Activated T-helper 1 cell treated with anti-CD3 and anti-CD28 coated beads, Interleukin-2, amount 50 U/mL, for 16 hours (primary cell): ENCODE results near the gene SPOCK1.

Source experiments
- DNase-seq, 2 donors: peaks; one replicate each; pipeline ENCODE4 v3.0.0-alpha.2; 2020; ENCODE audit warnings: low read depth in 1 of 2, low spot score in 1 of 2

Gene SPOCK1

DNA sequence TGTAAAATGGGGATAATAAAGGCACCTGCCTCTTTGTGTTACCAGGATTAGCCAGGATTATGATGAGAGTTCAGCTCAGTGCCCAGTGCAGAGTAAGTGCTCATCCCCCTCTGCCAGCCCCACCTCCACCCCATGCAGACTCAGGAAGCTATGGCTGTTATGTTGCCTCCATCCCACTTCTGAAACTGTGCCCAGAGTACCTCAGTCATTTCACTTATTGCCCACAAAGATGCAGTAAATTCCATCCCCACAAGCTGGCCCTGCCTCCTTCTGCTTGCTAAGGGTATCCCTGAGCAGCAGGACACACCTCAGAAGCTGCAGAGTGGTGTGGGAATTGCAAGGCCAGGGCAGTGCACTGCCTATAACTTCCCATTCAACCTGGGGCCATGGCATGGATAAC lies 415.1 kb downstream of the SPOCK1 start:
- DNase-seq, result no peak

DNA sequence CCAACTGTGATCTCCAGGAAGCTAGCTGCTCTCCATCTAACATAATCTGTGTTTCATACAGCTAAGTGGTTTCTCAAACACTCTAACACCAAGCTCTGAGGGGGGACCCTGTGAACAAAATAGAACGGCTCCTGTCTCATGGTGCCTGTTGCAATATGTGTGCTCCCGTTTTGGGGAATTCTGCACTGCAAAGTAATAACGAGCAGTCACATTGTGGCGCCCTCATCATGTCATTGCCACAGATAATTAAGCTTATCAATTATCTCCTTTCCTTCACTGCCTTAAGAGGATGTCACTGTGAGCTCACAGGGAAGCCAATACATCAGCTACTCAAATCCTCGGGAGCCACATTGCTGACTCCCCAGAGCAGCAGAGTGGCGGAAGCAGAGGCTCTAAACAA lies 416.2 kb downstream of the SPOCK1 start:
- DNase-seq, result no peak

DNA sequence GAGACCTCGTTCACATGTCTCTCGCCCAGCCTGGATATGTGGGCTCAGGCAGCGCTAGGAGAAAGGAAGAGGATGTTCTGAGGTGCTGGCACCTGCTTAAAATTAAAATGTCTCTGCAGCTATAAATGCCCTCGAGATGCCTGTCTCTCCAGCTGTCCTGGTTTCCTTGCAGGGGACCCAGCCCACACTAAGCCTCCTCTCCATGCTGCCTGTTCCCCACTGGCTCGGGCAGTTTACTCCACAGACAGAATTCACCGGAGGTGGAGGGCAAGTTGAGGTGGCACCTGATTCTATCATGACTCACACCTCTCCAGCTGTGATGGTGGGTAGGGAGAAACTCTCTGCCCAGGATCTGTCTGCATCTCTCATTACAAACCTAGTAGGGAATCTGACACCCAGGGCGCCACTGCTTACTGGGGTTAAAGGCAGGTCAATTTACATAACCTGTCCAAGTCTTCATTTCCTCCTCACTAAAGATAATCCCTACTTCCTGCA lies 420.9 kb downstream of the SPOCK1 start:
- no peak for DNase-seq

DNA sequence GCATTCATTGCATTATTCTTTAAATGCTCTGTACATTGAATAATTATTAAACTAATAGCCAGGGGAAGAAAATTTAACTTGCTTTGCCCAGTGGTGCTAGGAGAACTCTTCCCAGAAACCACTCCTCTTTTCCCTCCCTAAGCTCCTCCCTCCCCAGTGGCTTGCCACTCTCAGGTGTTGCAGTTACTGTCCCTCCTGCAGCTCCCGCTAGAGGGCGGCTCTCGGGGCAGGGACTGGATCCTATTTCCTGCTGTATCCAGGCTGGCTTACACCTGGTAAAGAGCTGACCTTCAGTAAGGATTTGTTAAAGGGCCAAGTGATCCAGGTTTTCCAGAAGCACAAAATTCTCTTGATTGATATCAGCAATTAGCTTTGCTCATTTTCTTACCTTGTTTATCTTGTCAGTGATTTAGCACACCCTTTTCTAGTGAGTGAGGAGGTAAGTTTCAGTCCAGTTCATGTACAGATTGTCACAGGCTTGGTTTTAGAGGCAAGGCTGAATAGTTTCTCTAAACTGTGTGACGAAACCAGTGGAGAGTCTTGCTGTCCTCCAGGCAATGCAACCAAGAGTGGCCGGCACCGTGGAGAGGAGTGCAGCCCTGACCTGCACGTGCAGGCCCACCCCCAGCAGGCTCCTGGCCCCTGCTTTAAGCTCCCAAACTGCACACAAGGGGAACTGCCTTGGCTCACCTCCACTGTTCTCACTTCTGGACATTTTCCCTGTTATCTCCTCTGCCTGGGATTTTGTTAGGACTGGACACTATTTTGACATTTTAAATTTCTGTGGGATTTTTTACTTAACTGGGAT lies 423.8 kb downstream of the SPOCK1 start:
- DNase-seq, result no peak

DNA sequence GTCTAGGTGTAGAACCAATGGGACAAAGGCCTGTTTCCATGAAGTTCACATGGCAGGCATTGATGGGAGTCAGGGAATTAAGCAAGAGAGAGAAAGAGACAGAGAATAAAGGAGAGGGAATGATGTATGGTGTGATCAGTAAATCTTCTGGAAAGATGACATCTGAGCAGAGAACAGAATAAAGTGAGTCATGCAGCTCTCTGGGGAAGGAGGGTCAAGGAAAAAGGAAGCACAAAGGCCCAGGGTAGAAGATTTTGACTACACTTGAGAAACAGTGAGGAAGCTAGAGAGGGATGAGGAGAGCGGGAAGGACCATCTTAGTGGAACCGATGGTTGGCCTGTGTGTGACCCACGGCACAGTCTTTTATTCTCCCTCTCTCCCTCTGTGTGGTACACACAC lies 425.9 kb downstream of the SPOCK1 start:
- no peak for DNase-seq

DNA sequence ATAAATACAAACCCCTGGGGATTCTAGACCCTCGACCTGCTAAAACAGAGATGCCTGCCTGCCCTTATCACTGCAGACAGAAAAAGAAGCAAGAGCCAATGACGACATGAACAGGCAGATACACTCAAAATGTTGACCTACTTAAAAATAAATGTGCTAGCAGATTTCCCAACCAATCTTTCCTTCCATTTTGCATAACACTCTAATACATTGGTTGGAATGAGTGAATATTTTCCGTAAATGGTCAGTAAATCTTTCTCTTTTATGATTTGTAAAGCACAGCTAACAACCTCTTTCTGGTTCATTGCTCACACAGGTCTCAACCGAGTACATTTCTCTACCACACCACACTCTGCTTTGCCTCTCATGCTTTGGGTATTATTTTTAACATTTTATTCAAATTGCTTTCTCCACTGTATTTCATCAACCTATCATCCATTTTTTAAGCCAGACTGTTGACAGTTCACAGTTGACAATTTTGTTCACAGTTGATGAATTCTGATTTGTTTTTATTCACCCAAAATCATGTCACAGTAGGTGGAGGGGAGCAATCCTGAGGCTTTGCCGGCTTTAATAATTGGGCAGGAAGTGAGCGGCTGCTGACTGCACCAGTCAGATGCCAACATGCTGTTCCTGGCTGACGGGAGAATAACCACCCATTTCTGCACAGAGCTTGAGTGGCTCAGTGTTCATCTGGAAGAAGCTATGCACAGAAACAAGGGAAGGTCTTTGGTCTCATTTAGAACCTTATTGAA lies 426.6 kb downstream of the SPOCK1 start:
- DNase-seq, result no peak

DNA sequence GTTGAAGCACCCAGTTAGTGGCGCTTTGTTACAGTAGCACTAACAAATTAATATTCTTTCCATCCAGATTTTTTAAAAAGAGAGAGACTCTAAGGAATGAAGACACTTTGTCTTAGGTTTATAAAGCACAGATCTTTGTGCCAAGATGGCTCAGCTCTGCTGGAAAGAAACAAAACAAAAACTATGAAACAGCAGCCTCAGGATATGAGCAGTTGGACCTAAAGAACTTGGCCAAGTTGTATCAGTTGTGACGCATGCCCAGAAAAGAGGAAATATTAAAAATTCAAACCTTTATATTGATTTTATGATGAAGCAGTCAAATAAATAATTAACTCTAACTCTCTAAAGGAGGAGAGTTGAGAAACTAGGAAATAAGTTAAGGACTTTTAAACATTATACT lies 427.2 kb downstream of the SPOCK1 start:
- no peak for DNase-seq

DNA sequence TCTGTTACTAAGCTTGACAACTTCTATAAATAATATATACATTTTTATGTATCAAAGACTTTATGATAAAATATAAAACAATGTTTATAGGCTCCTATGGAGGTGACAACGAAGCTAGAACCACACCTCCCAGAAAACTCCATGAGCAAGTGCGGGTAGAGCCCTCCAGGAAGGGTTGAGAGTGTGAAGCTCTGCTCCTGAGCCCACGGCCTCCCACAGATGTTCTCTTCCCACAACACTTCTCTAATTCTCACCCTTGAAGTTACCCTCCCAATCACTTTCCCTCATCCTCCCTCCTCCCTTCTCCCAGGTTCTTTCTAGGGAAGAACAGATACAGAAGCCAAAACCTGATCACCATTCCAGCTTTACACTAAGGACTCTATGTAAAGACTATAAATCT lies 427.6 kb downstream of the SPOCK1 start:
- no peak for DNase-seq

DNA sequence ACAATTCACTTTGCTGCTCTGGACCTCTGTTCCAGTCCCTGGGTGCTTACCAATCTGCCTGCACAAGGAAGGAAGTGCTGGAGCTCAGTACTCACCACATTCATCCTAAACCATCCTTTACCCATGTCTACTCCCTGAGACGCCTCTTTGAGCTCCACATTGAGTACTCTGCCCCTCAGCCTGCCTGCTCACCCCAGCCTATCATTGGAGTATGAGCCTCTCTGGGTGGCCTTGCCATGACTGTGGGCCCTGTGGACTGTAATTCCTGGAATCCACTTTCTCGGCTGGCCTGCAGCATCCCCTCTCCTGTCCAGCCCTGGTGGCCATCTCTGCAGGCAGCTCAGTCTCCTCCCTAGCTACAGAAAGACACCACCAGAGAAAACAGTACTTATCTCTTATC lies 428.6 kb downstream of the SPOCK1 start:
- DNase-seq, result no peak

DNA sequence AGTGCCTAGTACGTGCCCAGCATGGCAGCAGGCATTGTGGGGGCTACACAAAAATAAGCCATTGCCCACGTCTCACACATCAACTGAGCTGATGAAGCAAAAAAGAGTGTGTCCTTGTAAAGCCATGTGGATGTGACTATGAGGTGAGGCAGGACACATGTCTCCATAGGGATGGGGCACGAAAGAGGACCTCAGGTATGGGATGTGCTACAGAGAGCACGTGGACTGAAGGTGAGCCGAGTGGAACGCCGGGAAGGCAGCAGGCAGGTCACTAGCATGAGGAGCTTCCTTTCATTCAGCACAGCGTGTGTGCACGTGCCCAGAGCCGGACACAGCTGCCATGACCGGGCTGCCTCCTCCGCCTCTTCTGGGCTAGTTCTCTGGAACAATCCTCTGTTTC lies 429.8 kb downstream of the SPOCK1 start:
- no peak for DNase-seq

DNA sequence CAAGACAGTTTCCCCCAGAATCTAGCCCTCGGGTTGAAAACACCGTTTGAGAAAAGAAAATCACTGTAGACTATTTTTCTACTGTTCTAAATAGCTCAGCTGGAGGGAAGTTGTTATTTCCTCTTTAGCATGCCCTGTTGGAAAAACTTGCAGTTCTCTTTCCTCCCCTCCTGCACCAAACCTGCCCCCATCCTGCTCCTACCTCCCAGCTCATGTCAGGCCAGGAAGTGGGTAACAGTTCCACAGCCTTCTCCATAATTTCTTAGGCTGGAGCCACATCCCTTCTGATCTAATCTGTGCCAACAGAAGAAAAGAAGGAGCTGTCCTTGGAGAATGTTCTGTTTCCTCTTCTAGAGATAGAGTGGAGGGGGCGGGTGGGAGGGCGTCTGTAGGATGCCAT lies 437.7 kb downstream of the SPOCK1 start:
- no peak for DNase-seq

DNA sequence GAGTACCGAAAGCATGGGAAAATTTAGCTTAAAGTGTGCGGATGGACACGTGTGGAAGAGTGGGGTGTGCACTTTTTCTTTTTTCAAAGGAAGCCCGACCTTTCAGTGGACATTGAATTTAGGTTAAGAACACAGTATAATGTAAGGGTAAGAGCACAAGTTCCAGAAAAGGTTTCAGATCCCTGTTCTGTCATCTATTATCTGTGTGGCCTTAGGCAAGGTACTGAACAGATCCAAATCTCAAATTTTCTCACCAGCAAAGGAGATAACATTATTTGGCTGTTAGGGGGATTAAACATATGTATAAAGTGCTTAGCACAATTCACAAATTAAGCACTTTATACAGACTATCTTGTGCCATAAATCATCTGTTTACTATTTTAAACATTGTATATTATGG lies 441.0 kb downstream of the SPOCK1 start:
- DNase-seq, result no peak

DNA sequence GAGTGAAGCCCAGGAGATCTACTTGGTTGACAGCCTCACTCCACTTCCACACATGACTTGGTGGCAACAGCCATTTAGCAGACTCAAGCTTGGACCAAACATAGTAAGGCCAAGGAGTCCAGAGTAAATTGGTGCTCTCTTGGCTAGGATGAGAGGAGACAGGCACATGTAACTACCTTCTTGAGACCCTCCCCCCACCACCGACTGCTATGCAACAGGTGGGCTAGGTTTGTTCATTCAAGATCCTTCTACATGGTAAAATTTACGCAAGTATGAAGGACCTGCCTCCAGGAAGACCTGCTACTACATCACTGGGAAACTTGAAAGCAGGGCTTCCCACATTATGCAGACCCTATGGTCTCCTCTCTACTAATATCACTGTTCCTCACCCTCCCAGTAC lies 442.4 kb downstream of the SPOCK1 start:
- DNase-seq, result no peak

DNA sequence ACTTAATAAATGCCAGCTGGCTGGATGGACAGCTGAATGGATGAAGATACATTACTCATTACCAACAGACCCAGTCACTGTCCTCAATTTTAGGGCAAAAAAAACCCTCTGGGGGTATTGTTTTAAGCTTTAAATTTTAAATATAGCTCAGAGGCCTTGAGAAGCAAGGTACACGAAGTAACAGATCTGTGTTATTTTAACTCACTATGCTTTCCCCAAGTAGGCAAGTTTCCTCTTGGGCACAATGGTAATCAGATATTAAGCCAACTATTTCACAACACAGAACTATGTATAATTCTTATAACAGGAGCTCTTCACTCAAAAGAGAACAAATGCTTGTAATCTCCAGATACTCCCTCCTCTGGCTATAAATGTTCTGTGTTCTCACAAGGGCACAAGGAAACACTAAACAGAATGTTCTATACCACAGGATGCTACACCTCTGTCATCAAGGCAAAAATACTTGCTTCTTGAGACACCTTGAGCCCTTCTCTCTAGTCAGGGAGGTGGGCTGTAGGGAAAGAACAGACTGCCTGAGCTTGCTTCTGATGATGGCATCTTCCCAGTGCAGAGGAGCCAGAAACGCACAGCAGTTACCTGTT lies 443.8 kb downstream of the SPOCK1 start:
- no peak for DNase-seq

DNA sequence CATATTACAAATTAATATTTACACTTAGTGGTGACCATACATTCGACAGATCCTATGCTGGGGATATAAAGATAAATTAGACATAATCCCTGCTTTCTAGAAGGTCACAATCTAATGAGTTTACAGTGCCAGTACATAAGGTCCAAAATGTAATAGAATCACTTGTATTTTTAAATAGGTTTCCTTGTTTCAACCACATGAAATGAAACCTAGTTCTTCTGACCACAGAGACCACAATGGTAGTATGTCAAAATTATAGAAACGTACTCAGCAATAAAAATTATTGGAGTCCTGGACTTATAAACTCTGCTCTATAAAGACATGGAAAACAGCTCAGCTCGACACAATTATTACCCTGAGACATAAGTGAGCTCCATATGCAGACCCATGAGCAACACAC lies 444.3 kb downstream of the SPOCK1 start:
- no peak for DNase-seq

DNA sequence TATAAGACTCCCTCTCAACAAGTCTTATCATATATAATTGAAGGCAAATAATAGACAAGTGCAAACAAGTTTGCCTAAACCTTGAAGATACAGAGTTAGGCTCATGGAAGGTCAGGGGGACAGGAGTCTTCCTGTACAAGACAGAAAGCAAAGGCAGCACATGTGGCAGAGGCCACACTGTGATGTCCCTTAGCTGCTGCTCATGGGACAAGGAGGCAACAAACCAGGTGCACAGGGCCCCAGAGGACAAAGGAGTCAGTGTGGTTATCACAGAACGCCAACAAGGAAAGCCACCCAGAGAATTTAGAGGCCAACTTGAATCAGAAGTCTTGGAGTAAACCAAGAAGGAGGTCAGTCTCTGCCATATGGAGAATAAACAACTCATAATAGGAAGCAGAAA lies 444.8 kb downstream of the SPOCK1 start:
- DNase-seq, result no peak

DNA sequence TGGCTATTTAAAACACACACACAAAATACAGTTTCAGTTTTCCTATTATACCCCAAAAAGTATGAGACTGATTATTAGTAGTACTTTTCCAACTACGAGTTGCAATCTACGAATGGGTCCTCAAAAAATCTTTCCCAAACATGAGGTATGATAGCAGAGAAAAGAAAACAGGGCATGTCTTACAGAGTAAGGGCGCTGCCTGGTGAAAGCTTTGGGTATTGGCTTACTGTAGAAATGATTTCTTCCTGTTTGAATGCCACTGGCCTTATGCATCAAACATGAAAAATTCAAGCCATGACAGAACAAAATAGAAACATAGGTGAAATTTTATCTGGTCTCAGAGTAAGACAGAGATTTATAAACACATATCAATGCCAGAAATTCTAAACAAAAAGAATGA lies 448.0 kb downstream of the SPOCK1 start:
- no peak for DNase-seq

DNA sequence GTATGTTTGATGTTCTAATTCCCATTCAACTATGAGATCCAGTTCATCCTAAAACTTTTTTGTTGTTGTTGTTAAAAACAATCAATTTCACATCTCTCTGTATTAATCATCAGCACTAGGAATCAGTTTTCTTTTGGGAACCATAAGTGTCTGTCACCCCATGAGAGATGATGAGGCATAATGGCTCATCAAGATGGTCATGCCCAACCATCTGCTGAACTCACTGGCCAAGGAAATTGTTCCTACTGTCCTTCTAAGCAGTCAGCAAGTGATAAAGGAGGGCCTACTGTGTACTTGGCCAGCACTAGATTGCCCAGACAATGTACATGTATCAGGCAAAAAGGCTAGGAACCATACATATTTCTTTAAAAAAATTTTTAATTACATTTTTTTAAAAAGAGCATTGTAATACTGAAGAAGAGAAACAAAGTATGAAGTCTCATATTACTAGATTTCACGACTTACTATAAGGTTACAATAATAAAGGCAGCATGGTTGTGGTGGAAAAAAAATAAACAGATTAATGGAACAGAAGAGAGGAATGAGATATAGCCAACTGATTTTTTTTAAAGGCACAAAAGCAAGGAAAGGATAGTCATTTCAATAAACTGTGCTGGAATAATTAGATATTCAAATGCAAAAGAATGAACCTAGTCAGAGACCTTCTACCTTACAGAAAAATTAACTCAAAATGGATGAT lies 458.3 kb downstream of the SPOCK1 start:
- no peak for DNase-seq

DNA sequence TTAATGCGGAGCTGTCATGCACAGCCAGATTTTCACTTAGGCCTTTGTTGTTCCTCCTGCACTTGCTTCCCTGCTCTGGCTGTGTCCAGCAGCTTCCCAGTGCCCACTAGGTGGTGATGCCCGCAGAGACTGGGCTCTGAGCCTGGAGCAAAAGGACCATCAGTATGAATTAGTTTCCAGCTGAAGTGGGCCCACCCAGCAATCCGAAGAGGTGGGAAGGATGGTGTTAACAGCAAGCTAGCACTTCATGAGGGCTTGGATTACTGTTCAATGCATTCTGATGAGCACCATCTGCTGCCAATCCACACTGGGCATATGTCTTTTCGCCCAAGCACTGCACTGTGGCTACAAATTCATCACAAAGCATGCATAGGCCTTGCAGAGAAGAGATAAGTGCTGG lies 459.1 kb downstream of the SPOCK1 start:
- no peak for DNase-seq

DNA sequence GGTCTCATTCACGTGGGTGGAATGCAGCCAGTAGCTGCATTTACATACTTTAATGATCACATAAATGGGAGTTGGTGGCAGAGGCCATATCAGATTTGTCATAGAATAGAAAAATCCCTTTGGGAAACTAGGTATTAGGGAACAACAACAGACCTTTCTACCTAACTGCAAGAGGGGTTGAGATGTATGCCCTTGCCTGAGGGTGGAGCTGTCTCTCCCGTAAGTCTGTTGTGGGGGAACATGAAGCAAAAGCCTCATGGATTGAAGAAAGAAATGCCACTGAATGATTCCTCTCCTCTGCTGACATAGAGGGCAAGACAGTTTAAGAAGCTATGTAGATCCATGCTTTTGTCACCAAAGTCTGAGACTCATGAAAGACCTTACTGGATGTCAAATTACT lies 461.3 kb downstream of the SPOCK1 start:
- no peak for DNase-seq

DNA sequence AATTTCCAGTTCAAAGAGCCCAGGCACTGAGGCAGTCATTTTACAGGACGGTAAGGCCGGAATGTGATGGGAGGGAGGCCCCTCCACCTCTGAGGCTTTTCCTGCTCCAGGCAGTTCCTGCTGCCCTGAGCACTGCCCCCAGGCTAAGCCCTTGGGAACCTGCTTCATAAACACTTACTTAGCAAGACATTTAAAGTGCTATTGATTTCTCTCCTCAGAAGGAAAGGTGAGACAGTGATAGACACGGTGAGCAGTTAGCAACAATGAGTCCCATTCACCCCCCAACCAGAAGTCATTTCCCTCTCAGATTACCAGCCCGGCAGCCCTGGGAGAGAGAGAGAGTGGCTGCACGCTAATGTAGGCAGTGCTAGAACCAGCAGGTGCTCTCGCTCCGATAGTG lies 462.5 kb downstream of the SPOCK1 start:
- DNase-seq, result no peak

DNA sequence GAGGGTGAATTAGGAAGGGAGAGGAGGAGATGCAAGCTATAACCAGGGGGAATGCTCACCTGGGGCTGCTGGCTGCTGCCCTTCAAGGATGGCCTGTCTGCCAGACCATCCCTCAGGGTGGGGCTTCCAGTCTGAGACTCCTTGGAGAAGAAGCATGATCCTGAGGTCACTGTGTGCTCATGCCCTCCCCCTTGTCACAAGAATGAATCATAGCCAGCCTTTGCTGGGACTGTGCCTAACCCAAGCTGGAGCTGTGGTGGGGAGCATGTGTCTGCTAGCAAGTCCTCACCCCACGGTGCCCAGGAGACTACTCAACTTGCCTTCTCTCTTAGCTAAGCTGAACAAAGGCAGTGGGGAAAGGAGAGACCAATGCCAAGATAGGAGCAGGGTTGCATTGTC lies 463.6 kb downstream of the SPOCK1 start:
- no peak for DNase-seq
